Measurements from ENCODE around the gene ATF7. TPM values are rescaled to one million over a fixed set of nuclear protein-coding genes. Genes with fewer than 3 reads are reported as not detected.

ATF7 gene
- total and polyA plus RNA-seq, 2 of the 13 experiments (the other 11 are each of a cell fraction or from before 2014, with no cell fraction given), result 9.6 to 16.2 TPM

DNA sequence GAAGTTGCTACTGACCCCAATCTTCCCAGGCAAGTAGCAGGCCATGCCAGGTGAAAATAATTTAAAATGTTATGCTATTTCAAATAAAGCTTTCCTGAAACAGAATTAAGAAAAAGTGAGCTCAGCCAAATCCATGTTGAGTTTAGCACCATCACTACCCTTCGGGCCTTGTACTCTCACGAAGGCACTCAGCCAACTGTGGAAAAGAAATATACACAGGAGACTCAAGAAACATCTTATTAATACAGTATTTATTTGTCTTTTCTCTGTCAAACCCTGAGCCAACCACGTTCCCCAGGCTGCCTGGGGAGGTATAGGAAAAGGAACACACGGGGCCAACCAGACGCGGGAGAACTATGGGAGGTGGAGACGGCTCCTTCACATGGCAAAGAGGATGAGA lies 38.8 kb upstream of the ATF7 start:
- no peak for TF ChIP-seq KDM5A (IDR thresholded peaks at IDR 0.05; ENCODE audit: borderline replicate concordance, low read length)
- TF ChIP-seq ZNF547 (CRISPR knock-in tag; IDR thresholded peaks at IDR 0.05), result no peak
- TF ChIP-seq, protein P1, sequence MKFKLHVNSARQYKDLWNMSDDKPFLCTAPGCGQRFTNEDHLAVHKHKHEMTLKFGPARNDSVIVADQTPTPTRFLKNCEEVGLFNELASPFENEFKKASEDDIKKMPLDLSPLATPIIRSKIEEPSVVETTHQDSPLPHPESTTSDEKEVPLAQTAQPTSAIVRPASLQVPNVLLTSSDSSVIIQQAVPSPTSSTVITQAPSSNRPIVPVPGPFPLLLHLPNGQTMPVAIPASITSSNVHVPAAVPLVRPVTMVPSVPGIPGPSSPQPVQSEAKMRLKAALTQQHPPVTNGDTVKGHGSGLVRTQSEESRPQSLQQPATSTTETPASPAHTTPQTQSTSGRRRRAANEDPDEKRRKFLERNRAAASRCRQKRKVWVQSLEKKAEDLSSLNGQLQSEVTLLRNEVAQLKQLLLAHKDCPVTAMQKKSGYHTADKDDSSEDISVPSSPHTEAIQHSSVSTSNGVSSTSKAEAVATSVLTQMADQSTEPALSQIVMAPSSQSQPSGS (CRISPR knock-in tag; IDR thresholded peaks at IDR 0.05), result no peak
- no peak for TF ChIP-seq HOXA3 (CRISPR knock-in tag; IDR thresholded peaks at IDR 0.05)
- no peak for TF ChIP-seq ZNF430 (CRISPR knock-in tag; IDR thresholded peaks at IDR 0.05)
- TF ChIP-seq GLI4 (CRISPR knock-in tag; IDR thresholded peaks at IDR 0.05; ENCODE audit: borderline replicate concordance), result no peak
- no peak for TF ChIP-seq ZBTB37 (CRISPR knock-in tag; IDR thresholded peaks at IDR 0.05)
- TF ChIP-seq ZNF530 (CRISPR knock-in tag; IDR thresholded peaks at IDR 0.05; ENCODE audit: low read depth), result no peak
- TF ChIP-seq ATRX (CRISPR knock-in tag; IDR thresholded peaks at IDR 0.05; ENCODE audit: borderline replicate concordance), result no peak
- ChIA-PET CTCF (ENCODE audit: low intra/inter-chr PET ratio, low total read pairs) (no interaction called here), POLR2A (interaction anchor here (1.1 kb wide), 1 partner anchor 10 kb away, joined by 4 read pairs; no protein-coding TSS in a partner anchor)
- BruUV-seq (replicated peaks), result no TSS peak
- intact Hi-C loops (cut with micrococcal nuclease; ENCODE audit: unreplicated experiment) (no loop called here), in situ Hi-C loops (cut with HindIII; ENCODE audit: extremely low pct_ligation_motif_present, low pct_unique_long_range_greater_than_20kb) (no loop called here)
- no peaks in the 10 kb centered on the region for H4K20me1 ChIP-seq (ENCODE audit: insufficient read depth, low read length)
- WGBS (ENCODE audit: low lambda C conversion rate), result 94% methylated on average over 7 of the region's 7 CpGs
- H3K36me3 ChIP-seq (replicated peaks in 1 of 2; ENCODE audit: control insufficient read depth in 1 of 2, insufficient read depth in 2 of 2, low read length in 2 of 2), result peaks cover 8 to 46% of the 10 kb centered on the region in 2 experiments
- DNase-seq (ENCODE audit: low spot score) (no peak), FAIRE-seq (no peak), ATAC-seq (no peak)
- H3K9ac ChIP-seq (ENCODE audit: insufficient read depth, low read depth, low read length), result no peak overlapping the region
- peaks cover 2% of the 10 kb centered on the region for H3K79me2 ChIP-seq (ENCODE audit: insufficient read depth, low read length)
- H3K4me1 ChIP-seq (ENCODE audit: insufficient read depth, low read length), result peaks cover 12% of the 10 kb centered on the region
- no peaks in the 10 kb centered on the region for H3K27me3 ChIP-seq (ENCODE audit: control insufficient read depth in 1 of 2, insufficient read depth in 2 of 2, low read length in 2 of 2)
- no peaks in the 10 kb centered on the region for H3K9me3 ChIP-seq (ENCODE audit: low read length)
- H2AFZ ChIP-seq (ENCODE audit: low read length), result no peak overlapping the region
- no peak overlapping the region for H3K4me2 ChIP-seq (ENCODE audit: low read depth, low read length)
- H3K4me3 ChIP-seq (replicated peaks in 1 of 3; ENCODE audit: insufficient read depth in 1 of 3, low read depth in 2 of 3, low read length in 3 of 3), result no peak overlapping the region
- no peak overlapping the region for H3K27ac ChIP-seq (ENCODE audit: extremely low read length, insufficient read depth, low read length)

Measured in HepG2 (cell line).